Activated naive CD8-positive, alpha-beta T cell treated with anti-CD3 and anti-CD28 coated beads for 36 hours (primary cell): ENCODE data around the gene ANKRD18A. TPM values are rescaled to one million over a fixed set of nuclear protein-coding genes. Genes with fewer than 3 reads are reported as not detected.

Experiments
- DNase-seq: peaks from one replicate; pipeline ENCODE4 v3.0.0; 2021
- H3K27ac Mint-ChIP-seq: one replicate; pipeline ENCODE4 v1.8.0; 2022; ENCODE audit warnings: mild to moderate bottlenecking, moderate library complexity, mixed read lengths
- H3K27me3 Mint-ChIP-seq: one replicate; pipeline ENCODE4 v1.8.0; 2022; ENCODE audit warnings: mild to moderate bottlenecking, mixed read lengths
- H3K36me3 Mint-ChIP-seq: one replicate; pipeline ENCODE4 v1.8.0; 2021; ENCODE audit warnings: mild to moderate bottlenecking, mixed read lengths
- H3K4me1 Mint-ChIP-seq: one replicate; pipeline ENCODE4 v1.8.0; 2021; ENCODE audit warnings: mixed read lengths
- H3K4me3 Mint-ChIP-seq: one replicate; pipeline ENCODE4 v1.8.0; 2022; ENCODE audit warnings: mild to moderate bottlenecking, moderate library complexity, mixed read lengths
- H3K9me3 Mint-ChIP-seq: one replicate; pipeline ENCODE4 v1.8.0; 2022; ENCODE audit warnings: mixed read lengths
- total RNA-seq, 2 experiments: library from RNA; stranded (reverse); gene quantifications; one replicate each; pipeline ENCODE4 v1.2.3, GENCODE V29; 2021

Gene ANKRD18A
- 1 to 10 TPM; 2.6 to 3.9 TPM for total RNA-seq

GRCh38 chr9:38620483-38621433 is at the start of gene ANKRD18A:
Gene ANKRD18A, minus strand, starts transcription at chr9:38620596. Its CDS starts 311 bp downstream, at chr9:38620285.
- peak; percentile 79 for DNase-seq
- Mint-ChIP-seq H3K4me1 (peaks cover 13% of the 10 kb centered on the region), H3K27ac (peak within 1 kb of the TSS; percentile 83), H3K4me3 (peak within 1 kb of the TSS; percentile 89), H3K9me3 (peaks cover 2% of the 10 kb centered on the region), H3K27me3 (peaks cover 55% of the 10 kb centered on the region), H3K36me3 (peaks cover 2% of the 10 kb centered on the region)

GRCh38 chr9:38668791-38669466 is 48.5 kb upstream of the ANKRD18A start:
- peaks cover 5% of the 10 kb centered on the region for H3K4me1 Mint-ChIP-seq

DNA sequence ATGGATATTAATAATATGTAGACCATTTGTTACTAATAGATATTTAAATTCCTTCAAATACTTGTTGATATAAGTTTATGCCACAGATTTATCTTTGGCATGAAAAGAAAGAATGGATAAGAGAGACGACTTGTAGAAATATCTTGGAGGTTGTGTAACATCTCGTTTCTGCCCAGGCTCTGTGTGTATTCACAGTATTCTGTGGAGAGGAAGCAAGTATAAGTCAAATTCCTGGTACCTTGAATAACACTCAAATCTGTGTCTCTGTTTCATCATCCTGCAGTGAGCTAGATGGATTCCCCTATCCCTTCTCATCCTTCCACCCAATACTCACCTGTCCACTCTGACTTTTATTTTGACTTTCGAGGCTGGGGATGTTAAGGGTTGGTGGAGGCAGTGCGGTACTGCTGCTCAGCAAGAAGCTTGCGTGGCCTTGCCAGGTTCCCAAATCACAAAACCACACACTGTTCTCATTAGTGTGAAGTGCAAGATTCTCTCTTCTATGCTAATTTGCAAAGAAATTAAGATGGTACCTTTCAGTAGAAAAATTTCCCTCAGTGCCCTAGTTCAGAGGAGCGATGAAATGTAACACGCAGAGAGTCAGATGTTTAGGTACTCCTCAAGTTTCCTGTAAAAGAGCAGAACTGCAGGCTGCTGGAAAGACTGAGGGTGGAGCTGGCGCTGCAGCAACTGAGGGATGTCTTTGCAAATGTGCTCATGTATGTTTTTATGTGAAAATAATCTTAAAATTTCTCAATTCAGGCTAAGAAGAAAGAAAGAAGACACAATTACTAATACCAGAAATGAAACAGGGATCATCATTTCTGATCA is 42.6 kb upstream of the ANKRD18A start:
- no peaks in the 10 kb centered on the region for H3K36me3 Mint-ChIP-seq
- H3K27me3 Mint-ChIP-seq: peaks cover 18% of the 10 kb centered on the region
- no peak overlapping the region for H3K27ac Mint-ChIP-seq
- no peak overlapping the region for H3K4me3 Mint-ChIP-seq
- no peaks in the 10 kb centered on the region for H3K9me3 Mint-ChIP-seq
- no peak for DNase-seq
- H3K4me1 Mint-ChIP-seq: no peaks in the 10 kb centered on the region

More at GRCh38 chr9:38668791-38669466, 48.5 kb upstream of the ANKRD18A start:
- DNase-seq: no peak
- H3K27ac Mint-ChIP-seq: no peak overlapping the region
- no peaks in the 10 kb centered on the region for H3K9me3 Mint-ChIP-seq
- H3K27me3 Mint-ChIP-seq: peaks cover 8% of the 10 kb centered on the region
- no peak overlapping the region for H3K4me3 Mint-ChIP-seq
- H3K36me3 Mint-ChIP-seq: no peaks in the 10 kb centered on the region

GRCh38 chr9:38659538-38659937 is 39.1 kb upstream of the ANKRD18A start:
- peaks cover 21% of the 10 kb centered on the region for H3K27me3 Mint-ChIP-seq
- no peak overlapping the region for H3K27ac Mint-ChIP-seq
- no peak for DNase-seq
- H3K9me3 Mint-ChIP-seq: no peaks in the 10 kb centered on the region
- no peaks in the 10 kb centered on the region for H3K4me1 Mint-ChIP-seq
- H3K36me3 Mint-ChIP-seq: no peaks in the 10 kb centered on the region
- no peak overlapping the region for H3K4me3 Mint-ChIP-seq

GRCh38 chr9:38656896-38657295 is 36.5 kb upstream of the ANKRD18A start:
- Mint-ChIP-seq H3K36me3 (no peaks in the 10 kb centered on the region), H3K9me3 (no peaks in the 10 kb centered on the region), H3K4me1 (no peaks in the 10 kb centered on the region), H3K4me3 (no peak overlapping the region), H3K27ac (no peak overlapping the region), H3K27me3 (peaks cover 14% of the 10 kb centered on the region)
- no peak for DNase-seq

DNA sequence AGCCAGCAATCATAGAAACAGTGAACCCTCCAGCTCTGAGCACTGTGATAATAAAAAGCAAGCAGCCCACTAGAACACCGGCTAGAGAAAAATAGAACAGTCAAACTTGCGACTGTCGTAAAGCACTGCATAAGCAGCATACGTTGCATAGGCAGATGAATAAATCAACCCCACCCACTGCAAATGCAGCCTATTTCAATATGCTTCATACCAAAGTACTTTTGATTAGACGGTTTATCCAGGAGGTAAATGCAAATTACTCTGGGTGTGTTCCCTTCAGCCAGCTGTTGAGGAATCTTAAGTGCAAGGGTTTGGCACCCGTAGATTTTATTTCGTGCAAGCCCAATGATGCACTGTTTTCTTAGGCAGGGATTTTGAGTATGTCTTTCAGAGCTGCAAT is 32.1 kb upstream of the ANKRD18A start:
- no peaks in the 10 kb centered on the region for H3K4me1 Mint-ChIP-seq
- no peaks in the 10 kb centered on the region for H3K9me3 Mint-ChIP-seq
- no peaks in the 10 kb centered on the region for H3K27me3 Mint-ChIP-seq
- no peak overlapping the region for H3K4me3 Mint-ChIP-seq
- H3K27ac Mint-ChIP-seq: no peak overlapping the region
- no peak for DNase-seq
- no peaks in the 10 kb centered on the region for H3K36me3 Mint-ChIP-seq

GRCh38 chr9:38652044-38652443 is 31.6 kb upstream of the ANKRD18A start:
- H3K27ac Mint-ChIP-seq: no peak overlapping the region
- no peak overlapping the region for H3K4me3 Mint-ChIP-seq
- H3K9me3 Mint-ChIP-seq: no peaks in the 10 kb centered on the region
- H3K4me1 Mint-ChIP-seq: no peaks in the 10 kb centered on the region
- no peaks in the 10 kb centered on the region for H3K27me3 Mint-ChIP-seq
- DNase-seq: no peak
- H3K36me3 Mint-ChIP-seq: no peaks in the 10 kb centered on the region

- no peaks in the 10 kb centered on the region for H3K4me1 Mint-ChIP-seq
- no peaks in the 10 kb centered on the region for H3K36me3 Mint-ChIP-seq
- DNase-seq: no peak
- no peaks in the 10 kb centered on the region for H3K27me3 Mint-ChIP-seq
- H3K9me3 Mint-ChIP-seq: no peaks in the 10 kb centered on the region
- no peak overlapping the region for H3K4me3 Mint-ChIP-seq
- no peak overlapping the region for H3K27ac Mint-ChIP-seq
Observed at GRCh38 chr9:38651400-38652042, 31.1 kb upstream of the ANKRD18A start.

GRCh38 chr9:38650564-38650963 is 30.2 kb upstream of the ANKRD18A start:
- Mint-ChIP-seq H3K27me3 (no peaks in the 10 kb centered on the region), H3K27ac (no peak overlapping the region), H3K4me3 (no peak overlapping the region), H3K4me1 (no peaks in the 10 kb centered on the region), H3K9me3 (no peaks in the 10 kb centered on the region), H3K36me3 (no peaks in the 10 kb centered on the region)
- DNase-seq: no peak

- no peaks in the 10 kb centered on the region for H3K27me3 Mint-ChIP-seq
- no peak for DNase-seq
- no peaks in the 10 kb centered on the region for H3K4me1 Mint-ChIP-seq
- H3K36me3 Mint-ChIP-seq: no peaks in the 10 kb centered on the region
- H3K9me3 Mint-ChIP-seq: no peaks in the 10 kb centered on the region
- no peak overlapping the region for H3K27ac Mint-ChIP-seq
- H3K4me3 Mint-ChIP-seq: no peak overlapping the region
Observed at GRCh38 chr9:38649731-38650363, 29.5 kb upstream of the ANKRD18A start.

DNA sequence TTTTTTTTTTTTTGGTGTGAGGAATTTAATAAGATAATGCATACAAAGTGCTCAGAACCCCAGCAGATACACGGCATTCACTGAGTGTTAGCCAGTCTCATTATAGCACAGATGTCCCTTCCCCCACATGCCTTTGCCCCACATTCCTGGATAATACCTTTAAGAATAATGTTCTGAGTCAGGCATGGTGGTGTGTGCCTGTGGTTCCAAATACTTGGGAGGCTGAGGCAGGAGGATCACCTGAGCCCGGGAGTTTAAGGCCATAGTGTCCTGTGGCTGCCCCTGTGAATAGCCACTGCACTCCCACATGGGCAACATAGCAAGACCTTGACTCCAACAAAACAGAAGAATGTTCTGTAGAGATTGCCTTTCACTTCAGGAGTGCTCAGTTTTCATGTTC is 24.2 kb upstream of the ANKRD18A start:
- H3K4me3 Mint-ChIP-seq: no peak overlapping the region
- no peaks in the 10 kb centered on the region for H3K36me3 Mint-ChIP-seq
- no peak for DNase-seq
- no peak overlapping the region for H3K27ac Mint-ChIP-seq
- H3K4me1 Mint-ChIP-seq: no peaks in the 10 kb centered on the region
- H3K27me3 Mint-ChIP-seq: peaks cover 10% of the 10 kb centered on the region
- no peaks in the 10 kb centered on the region for H3K9me3 Mint-ChIP-seq

DNA sequence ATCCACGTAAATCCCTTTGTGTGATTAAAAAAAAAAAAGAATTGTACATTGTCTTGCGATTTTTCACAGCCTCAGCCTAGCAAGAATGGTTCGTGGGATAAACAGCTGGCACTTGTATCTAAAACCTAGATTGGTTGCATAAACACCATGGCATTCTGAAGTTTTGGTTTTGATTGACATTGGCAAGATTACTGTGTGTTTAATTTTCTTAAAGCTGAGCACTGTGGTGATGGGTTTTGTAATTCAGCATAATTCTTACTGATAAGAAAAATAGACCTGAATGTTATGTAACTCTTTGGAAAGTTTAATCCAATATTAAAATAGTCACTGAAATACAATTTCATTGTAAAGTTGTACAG is 23.4 kb upstream of the ANKRD18A start:
- no peaks in the 10 kb centered on the region for H3K36me3 Mint-ChIP-seq
- no peaks in the 10 kb centered on the region for H3K9me3 Mint-ChIP-seq
- no peak overlapping the region for H3K27ac Mint-ChIP-seq
- H3K4me3 Mint-ChIP-seq: no peak overlapping the region
- peaks cover 16% of the 10 kb centered on the region for H3K27me3 Mint-ChIP-seq
- H3K4me1 Mint-ChIP-seq: no peaks in the 10 kb centered on the region
- DNase-seq: no peak

DNA sequence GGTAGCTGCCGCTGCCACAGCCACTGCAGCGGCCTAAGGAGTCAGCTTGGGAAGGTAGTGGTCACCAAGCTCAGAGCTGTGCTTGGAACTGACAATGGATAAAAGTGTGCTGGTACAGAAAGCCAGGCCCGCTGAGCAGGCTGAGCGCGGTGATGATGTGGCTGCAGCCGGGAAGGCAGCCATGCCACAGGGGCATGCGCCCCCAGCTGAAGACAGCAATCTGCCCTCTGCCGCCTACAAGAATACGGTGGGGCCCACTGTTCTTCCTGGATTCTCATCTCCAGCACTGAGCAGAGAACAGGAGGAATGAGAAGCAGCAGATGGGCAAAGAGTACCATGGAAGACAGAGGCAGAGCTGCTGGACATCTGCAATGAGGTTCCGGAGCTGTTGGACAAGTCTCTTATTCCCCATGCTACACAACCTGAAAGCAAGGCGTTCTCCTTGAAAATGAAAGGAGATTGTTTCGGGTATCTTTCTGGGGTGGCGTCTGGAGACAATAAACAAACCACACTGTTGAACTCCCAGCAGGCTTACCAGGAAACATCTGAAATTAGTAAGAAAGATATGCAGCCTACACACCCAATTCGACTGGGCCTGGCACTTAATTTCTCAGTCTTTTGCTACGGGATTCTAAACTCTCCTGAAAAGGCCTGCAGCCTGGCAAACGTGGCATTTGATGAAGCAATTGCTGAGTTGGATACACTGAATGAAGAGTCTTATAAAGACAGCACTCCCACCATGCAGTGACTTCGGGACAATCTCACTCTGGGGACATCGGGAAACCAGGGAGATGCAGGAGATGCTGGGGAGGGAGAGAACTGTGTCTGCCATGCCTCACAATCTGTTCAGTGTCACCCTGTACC is 22.8 kb upstream of the ANKRD18A start:
- H3K27ac Mint-ChIP-seq: no peak overlapping the region
- H3K27me3 Mint-ChIP-seq: peaks cover 18% of the 10 kb centered on the region
- H3K36me3 Mint-ChIP-seq: no peaks in the 10 kb centered on the region
- H3K9me3 Mint-ChIP-seq: no peaks in the 10 kb centered on the region
- no peaks in the 10 kb centered on the region for H3K4me1 Mint-ChIP-seq
- no peak overlapping the region for H3K4me3 Mint-ChIP-seq
- no peak for DNase-seq
